Astrocyte (in vitro differentiated cells and primary cell): ENCODE results near the gene PDGFC.

ENCODE experiments used
- EZH2 ChIP-seq: IDR thresholded peaks from 2 replicates; pipeline ENCODE4 v1.6.1; 2012; ENCODE audit warnings: mild to moderate bottlenecking, low read length, inconsistent platforms; ENCODE audit not compliant: insufficient read depth
- TF ChIP-seq, protein P1 (sequence below): IDR thresholded peaks from 2 replicates; pipeline ENCODE4 v1.5.1; 2011; ENCODE audit warnings: low read depth, mild to moderate bottlenecking, inconsistent platforms, low read length, moderate library complexity; ENCODE audit not compliant: insufficient read depth

GRCh38 chr4:156803056-156803455 lies 168.5 kb downstream of the PDGFC start:
- TF ChIP-seq, protein P1, sequence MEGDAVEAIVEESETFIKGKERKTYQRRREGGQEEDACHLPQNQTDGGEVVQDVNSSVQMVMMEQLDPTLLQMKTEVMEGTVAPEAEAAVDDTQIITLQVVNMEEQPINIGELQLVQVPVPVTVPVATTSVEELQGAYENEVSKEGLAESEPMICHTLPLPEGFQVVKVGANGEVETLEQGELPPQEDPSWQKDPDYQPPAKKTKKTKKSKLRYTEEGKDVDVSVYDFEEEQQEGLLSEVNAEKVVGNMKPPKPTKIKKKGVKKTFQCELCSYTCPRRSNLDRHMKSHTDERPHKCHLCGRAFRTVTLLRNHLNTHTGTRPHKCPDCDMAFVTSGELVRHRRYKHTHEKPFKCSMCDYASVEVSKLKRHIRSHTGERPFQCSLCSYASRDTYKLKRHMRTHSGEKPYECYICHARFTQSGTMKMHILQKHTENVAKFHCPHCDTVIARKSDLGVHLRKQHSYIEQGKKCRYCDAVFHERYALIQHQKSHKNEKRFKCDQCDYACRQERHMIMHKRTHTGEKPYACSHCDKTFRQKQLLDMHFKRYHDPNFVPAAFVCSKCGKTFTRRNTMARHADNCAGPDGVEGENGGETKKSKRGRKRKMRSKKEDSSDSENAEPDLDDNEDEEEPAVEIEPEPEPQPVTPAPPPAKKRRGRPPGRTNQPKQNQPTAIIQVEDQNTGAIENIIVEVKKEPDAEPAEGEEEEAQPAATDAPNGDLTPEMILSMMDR, result no peak
- TF ChIP-seq EZH2, result no peak
